AG09319 (cell line): Measurements from ENCODE around the gene CENPS.
"Not testable (repeated sequence)": the region's sequence is repeated elsewhere in the genome, so short reads cannot be mapped to it uniquely, and the experiment has no call there.

Source experiments
- DNase-seq: peaks from one replicate; pipeline ENCODE4 v3.0.0-alpha.2; 2010; ENCODE audit warnings: low read depth; ENCODE audit errors: extremely low read depth
- CTCF ChIP-seq: IDR thresholded peaks from 2 replicates; pipeline ENCODE4 v1.5.1; 2011; ENCODE audit warnings: low read depth, mild to moderate bottlenecking, inconsistent platforms, low read length, moderate library complexity

CENPS gene

GRCh38 chr1:10472220-10473144 lies 42.2 kb downstream of the CENPS start, which contains the start of gene DFFA:
DFFA (minus strand) TSS chr1:10472529; CDS start chr1:10472458, 71 bp downstream.
- TF ChIP-seq CTCF, result no peak
- peak; percentile 82 for DNase-seq

GRCh38 chr1:10473145-10473765 lies 43.0 kb downstream of the CENPS start:
- no peak for TF ChIP-seq CTCF
- no peak for DNase-seq

GRCh38 chr1:10474309-10474612 lies 44.0 kb downstream of the CENPS start:
- DNase-seq, result not testable (repeated sequence)

- no peak for TF ChIP-seq CTCF
- DNase-seq, result peak; percentile 22
These were observed 44.6 kb downstream of the CENPS start, which contains the start of gene PEX14 for GRCh38 chr1:10474613-10475507. PEX14 (plus strand) TSS chr1:10474950; CDS start chr1:10474967, 17 bp downstream.

GRCh38 chr1:10475510-10475909 lies 45.3 kb downstream of the CENPS start:
- TF ChIP-seq CTCF, result no peak

GRCh38 chr1:10479296-10479695 lies 49.1 kb downstream of the CENPS start:
- TF ChIP-seq CTCF, result no peak
- DNase-seq, result no peak

More at GRCh38 chr1:10475510-10475909, 45.3 kb downstream of the CENPS start:
- DNase-seq, result no peak

- DNase-seq, result no peak
These were observed 50.4 kb downstream of the CENPS start for GRCh38 chr1:10480614-10481013.

More at GRCh38 chr1:10480614-10481013, 50.4 kb downstream of the CENPS start:
- TF ChIP-seq CTCF, result no peak
